ENCODE measurements around the gene TMEM245.

GRCh38 chr9:109118808-109119438, 824 bp downstream of the TMEM245 start:
- TF ChIP-seq GATA3 (IDR thresholded peaks at IDR 0.05; ENCODE audit: low read depth, low read length) (no peak), GATA2 (IDR thresholded peaks at IDR 0.05; ENCODE audit: low read depth, low read length) (no peak)

Data from SH-SY5Y (cell line).